Activated CD8-positive, alpha-beta T cell treated with anti-CD3 and anti-CD28 coated beads for 36 hours (primary cell): ENCODE measurements around the gene PGS1. TPM values are rescaled to one million over a fixed set of nuclear protein-coding genes. Genes with fewer than 3 reads are reported as not detected.
"Not testable (repeated sequence)": the region's sequence is repeated elsewhere in the genome, so short reads cannot be mapped to it uniquely, and the experiment has no call there.

Experiments
- ATAC-seq: fragments of 200-7000 bp; cut with Tn5 transposase; one replicate; pipeline ENCODE4 v1.10.0; 2021; ENCODE audit warnings: mild to moderate bottlenecking, moderate library complexity
- CTCF ChIA-PET: fragments of 350-600 bp; sonication (Branson Sonifier 250); formaldehyde crosslinking; loops from one replicate; lab custom pipeline; 2021; ENCODE audit warnings: antibody characterized with exemption; lab: Charles Lee
- POLR2A ChIA-PET: fragments of 350-600 bp; sonication (Branson Sonifier 250); formaldehyde crosslinking; loops from one replicate; lab custom pipeline; 2021; ENCODE audit warnings: antibody characterized with exemption; lab: Charles Lee
- DNase-seq: peaks from one replicate; pipeline ENCODE4 v3.0.0-alpha.2; 2020
- H3K27ac Mint-ChIP-seq: one replicate; pipeline ENCODE4 v1.8.0; 2021; ENCODE audit warnings: mild to moderate bottlenecking, mixed read lengths
- H3K27me3 Mint-ChIP-seq: one replicate; pipeline ENCODE4 v1.8.0; 2021; ENCODE audit warnings: mixed read lengths
- H3K36me3 Mint-ChIP-seq: one replicate; pipeline ENCODE4 v1.8.0; 2021; ENCODE audit warnings: low read depth, mixed read lengths
- H3K4me1 Mint-ChIP-seq: one replicate; pipeline ENCODE4 v1.8.0; 2021; ENCODE audit warnings: low read depth, mixed read lengths
- H3K4me3 Mint-ChIP-seq: one replicate; pipeline ENCODE4 v1.8.0; 2021; ENCODE audit warnings: mild to moderate bottlenecking, moderate library complexity, mixed read lengths
- H3K9me3 Mint-ChIP-seq: one replicate; pipeline ENCODE4 v1.8.0; 2021; ENCODE audit warnings: mixed read lengths
- CTCF ChIP-seq: fragments of 200-600 bp; IDR thresholded peaks from one replicate; pipeline ENCODE4 v1.8.0; 2022; ENCODE audit warnings: antibody characterized with exemption, mild to moderate bottlenecking
- intact Hi-C: fragments of 100-400 bp; cut with micrococcal nuclease; formaldehyde crosslinking; loops from one replicate; pipeline ENCODE4 v1.10.0; 2022
- total RNA-seq, 2 experiments: library from RNA; stranded (reverse); gene quantifications; one replicate each; pipeline ENCODE4 v1.2.3, GENCODE V29; 2021

Gene PGS1
- total RNA-seq, 2 experiments from 2014 or later = 42.1 to 43.3 TPM

- no peak for ATAC-seq
- CTCF ChIA-PET = no interaction called here
- H3K9me3 Mint-ChIP-seq = no peaks in the 10 kb centered on the region
Measured at GRCh38 chr17:78460176-78460675, 81.8 kb downstream of the PGS1 start.

GRCh38 chr17:78460951-78461798, 82.7 kb downstream of the PGS1 start:
- Mint-ChIP-seq H3K4me3 (no peak overlapping the region), H3K9me3 (no peaks in the 10 kb centered on the region), H3K27me3 (no peaks in the 10 kb centered on the region), H3K4me1 (no peaks in the 10 kb centered on the region), H3K27ac (no peak overlapping the region), H3K36me3 (no peaks in the 10 kb centered on the region)
- intact Hi-C loops = no loop called here
- ChIA-PET POLR2A (interaction anchor here (1.1 kb wide), 1 partner anchor 121 kb away, joined by 3 read pairs; no protein-coding TSS in a partner anchor), CTCF (no interaction called here)
- ATAC-seq (no peak), DNase-seq (no peak)
- TF ChIP-seq CTCF = no peak

More at GRCh38 chr17:78460176-78460675, 81.8 kb downstream of the PGS1 start:
- no peak overlapping the region for H3K4me3 Mint-ChIP-seq
- DNase-seq = no peak
- intact Hi-C loops = no loop called here
- POLR2A ChIA-PET = interaction anchor here (1.1 kb wide), 1 partner anchor 120 kb away, joined by 3 read pairs; no protein-coding TSS in a partner anchor
- no peak for TF ChIP-seq CTCF
- H3K27ac Mint-ChIP-seq = no peak overlapping the region
- H3K27me3 Mint-ChIP-seq = no peaks in the 10 kb centered on the region
- no peaks in the 10 kb centered on the region for H3K4me1 Mint-ChIP-seq
- no peaks in the 10 kb centered on the region for H3K36me3 Mint-ChIP-seq

DNA sequence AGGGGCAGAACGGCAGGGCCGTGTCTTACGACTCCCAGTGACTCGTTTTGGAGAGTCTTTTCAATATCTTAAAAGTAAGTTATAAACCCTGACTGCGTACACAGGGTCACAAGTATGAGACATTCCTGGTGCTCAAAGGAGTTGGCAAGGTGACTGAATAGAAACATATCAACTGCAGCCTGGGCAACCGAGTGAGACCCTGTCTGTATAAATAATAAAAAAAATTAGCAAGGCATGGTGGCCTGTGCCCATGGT, 83.3 kb downstream of the PGS1 start:
- Mint-ChIP-seq H3K27ac (no peak overlapping the region), H3K9me3 (no peaks in the 10 kb centered on the region), H3K4me3 (no peak overlapping the region), H3K36me3 (no peaks in the 10 kb centered on the region), H3K27me3 (no peaks in the 10 kb centered on the region), H3K4me1 (no peaks in the 10 kb centered on the region)
- intact Hi-C loops = no loop called here
- ChIA-PET POLR2A (no interaction called here), CTCF (no interaction called here)
- ATAC-seq (no peak), DNase-seq (no peak)
- no peak for TF ChIP-seq CTCF

DNA sequence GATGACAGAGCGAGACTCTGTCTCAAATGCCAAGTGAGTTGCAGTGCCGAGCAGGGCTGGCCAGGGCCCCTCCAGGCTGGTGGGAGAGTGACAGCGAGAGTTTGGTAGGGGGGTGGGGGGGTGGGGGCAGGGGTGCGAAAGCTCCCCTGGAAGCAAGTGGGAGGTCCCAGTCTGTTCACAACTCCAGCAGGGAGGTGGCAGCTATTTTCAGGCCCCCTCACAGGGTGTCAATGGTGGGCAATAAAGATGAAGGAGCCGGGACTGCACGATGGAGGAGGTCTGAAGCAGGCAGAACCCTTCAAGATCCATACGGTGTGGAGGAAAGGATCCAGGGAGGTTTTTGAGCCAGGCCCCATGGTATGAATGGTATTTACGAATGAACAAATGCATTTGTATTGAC, 83.7 kb downstream of the PGS1 start:
- intact Hi-C loops = no loop called here
- Mint-ChIP-seq H3K4me1 (no peaks in the 10 kb centered on the region), H3K9me3 (no peaks in the 10 kb centered on the region), H3K4me3 (no peak overlapping the region), H3K27me3 (no peaks in the 10 kb centered on the region), H3K36me3 (no peaks in the 10 kb centered on the region), H3K27ac (no peak overlapping the region)
- no peak for DNase-seq
- no peak for ATAC-seq
- ChIA-PET POLR2A (no interaction called here), CTCF (no interaction called here)
- no peak for TF ChIP-seq CTCF

- intact Hi-C loops, H3K4me1 Mint-ChIP-seq, POLR2A ChIA-PET, H3K9me3 Mint-ChIP-seq, H3K27ac Mint-ChIP-seq, ATAC-seq, CTCF ChIA-PET, H3K4me3 Mint-ChIP-seq, H3K27me3 Mint-ChIP-seq, DNase-seq, H3K36me3 Mint-ChIP-seq: not testable (repeated sequence)
Measured at GRCh38 chr17:78466109-78466785, 87.8 kb downstream of the PGS1 start.
